Muscle of leg (tissue), 11 donors: Measurements from ENCODE around the gene NT5DC3. TPM values are rescaled to one million over a fixed set of nuclear protein-coding genes. Genes with fewer than 3 reads are reported as not detected.

Source experiments
- DNase-seq: peaks from one replicate; pipeline ENCODE4 v3.0.0; 2013
- H3K27ac ChIP-seq: one replicate; pipeline ENCODE4 v1.5.1; 2013; ENCODE audit warnings: mild to moderate bottlenecking, low read length, control low read depth
- H3K27me3 ChIP-seq: one replicate; pipeline ENCODE4 v1.6.1; 2013; ENCODE audit warnings: low read length; ENCODE audit not compliant: control insufficient read depth, insufficient read depth
- H3K36me3 ChIP-seq: one replicate; pipeline ENCODE4 v1.6.1; 2013; ENCODE audit warnings: low read length; ENCODE audit not compliant: control insufficient read depth, insufficient read depth
- H3K4me1 ChIP-seq: one replicate; pipeline ENCODE4 v1.6.1; 2013; ENCODE audit warnings: low read length; ENCODE audit not compliant: control insufficient read depth, insufficient read depth
- H3K4me3 ChIP-seq: one replicate; pipeline ENCODE4 v1.5.1; 2013; ENCODE audit warnings: low read length, control low read depth
- H3K9me3 ChIP-seq: replicated peaks from 2 replicates; pipeline ENCODE4 v1.6.1; 2013; ENCODE audit warnings: low read depth, low read length; ENCODE audit not compliant: control insufficient read depth
- WGBS: methylation state at CpG from one replicate; pipeline ENCODE4 v1.1.5; 2013; ENCODE audit warnings: missing lambda C conversion rate; ENCODE audit not compliant: insufficient coverage; 5-methylcytosine and 5-hydroxymethylcytosine counted together
- polyA plus RNA-seq, 8 donors: library from polyadenylated mRNA; unstranded; fragments of 120-200 nt; gene quantifications; one replicate each; pipeline versions ENCODE4 v1.2.1 to v1.2.3, GENCODE V29; 2013; ENCODE audit warnings: inconsistent platforms in 1 of 8, low replicate concordance in 1 of 8; ENCODE audit not compliant: insufficient read length in 8 of 8, insufficient read depth in 1 of 8
- total RNA-seq: library from RNA; stranded (reverse); fragments of 120-200 nt; gene quantifications from one replicate; pipeline ENCODE4 v1.2.4, GENCODE V29; 2013

Gene NT5DC3
- total and polyA plus RNA-seq, 9 donors: 4.6 to 8.7 (median 7.1) TPM

DNA sequence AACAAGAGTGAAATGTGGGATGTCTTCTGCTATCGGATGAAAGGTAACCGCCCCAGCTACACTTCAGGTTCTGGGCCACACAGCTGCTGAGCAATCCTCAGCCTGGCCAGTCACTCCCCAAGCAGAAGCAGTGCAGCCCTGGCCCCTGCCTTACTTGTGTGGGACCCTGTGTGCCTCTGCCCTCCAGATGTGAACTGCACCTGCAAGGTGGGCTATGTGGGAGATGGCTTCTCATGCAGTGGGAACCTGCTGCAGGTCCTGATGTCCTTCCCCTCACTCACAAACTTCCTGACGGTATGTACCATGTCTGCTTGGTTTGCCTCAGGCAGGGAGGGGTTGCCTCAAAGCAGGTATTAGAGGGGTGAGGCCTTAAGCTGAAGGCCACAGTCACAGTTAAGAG is 85.6 kb downstream of the NT5DC3 start:
- H3K4me3 ChIP-seq: no peak overlapping the region
- H3K9me3 ChIP-seq: no peaks in the 10 kb centered on the region
- no peaks in the 10 kb centered on the region for H3K27me3 ChIP-seq
- peaks cover 18% of the 10 kb centered on the region for H3K4me1 ChIP-seq
- no peaks in the 10 kb centered on the region for H3K36me3 ChIP-seq
- no peak for DNase-seq
- H3K27ac ChIP-seq: no peak overlapping the region
- 86% methylated on average over 2 of the region's 3 CpGs for WGBS

GRCh38 chr12:103751600-103751999 is 89.4 kb downstream of the NT5DC3 start:
- peak; percentile 70 for DNase-seq
- H3K4me1 ChIP-seq: peaks cover 11% of the 10 kb centered on the region
- H3K9me3 ChIP-seq: no peaks in the 10 kb centered on the region
- no peaks in the 10 kb centered on the region for H3K27me3 ChIP-seq
- 20% methylated on average over 1 of the region's 2 CpGs for WGBS
- H3K36me3 ChIP-seq: no peaks in the 10 kb centered on the region
- H3K4me3 ChIP-seq: no peak overlapping the region
- no peak overlapping the region for H3K27ac ChIP-seq

GRCh38 chr12:103751171-103751570 is 89.9 kb downstream of the NT5DC3 start:
- no peaks in the 10 kb centered on the region for H3K9me3 ChIP-seq
- H3K36me3 ChIP-seq: no peaks in the 10 kb centered on the region
- no peaks in the 10 kb centered on the region for H3K27me3 ChIP-seq
- 78% methylated on average over 1 of the region's 1 CpG for WGBS
- no peak for DNase-seq
- H3K27ac ChIP-seq: no peak overlapping the region
- H3K4me3 ChIP-seq: no peak overlapping the region
- peaks cover 11% of the 10 kb centered on the region for H3K4me1 ChIP-seq

GRCh38 chr12:103748875-103749274 is 92.2 kb downstream of the NT5DC3 start:
- Histone ChIP-seq H3K27ac (no peak overlapping the region), H3K27me3 (no peaks in the 10 kb centered on the region), H3K4me3 (no peak overlapping the region), H3K4me1 (peaks cover 11% of the 10 kb centered on the region), H3K36me3 (no peaks in the 10 kb centered on the region), H3K9me3 (no peaks in the 10 kb centered on the region)
- no peak for DNase-seq
- 80% methylated on average over 5 of the region's 12 CpGs for WGBS

GRCh38 chr12:103748002-103748401 is 93.0 kb downstream of the NT5DC3 start:
- H3K36me3 ChIP-seq: no peaks in the 10 kb centered on the region
- 88% methylated on average over 2 of the region's 2 CpGs for WGBS
- H3K9me3 ChIP-seq: no peaks in the 10 kb centered on the region
- H3K27me3 ChIP-seq: no peaks in the 10 kb centered on the region
- H3K4me3 ChIP-seq: no peak overlapping the region
- no peak for DNase-seq
- H3K27ac ChIP-seq: no peak overlapping the region
- peaks cover 11% of the 10 kb centered on the region for H3K4me1 ChIP-seq

GRCh38 chr12:103745962-103746361 is 95.1 kb downstream of the NT5DC3 start:
- no peaks in the 10 kb centered on the region for H3K9me3 ChIP-seq
- peaks cover 7% of the 10 kb centered on the region for H3K4me1 ChIP-seq
- DNase-seq: no peak
- no peaks in the 10 kb centered on the region for H3K27me3 ChIP-seq
- H3K4me3 ChIP-seq: no peak overlapping the region
- 60% methylated on average over 1 of the region's 2 CpGs for WGBS
- H3K36me3 ChIP-seq: no peaks in the 10 kb centered on the region
- H3K27ac ChIP-seq: no peak overlapping the region

DNA sequence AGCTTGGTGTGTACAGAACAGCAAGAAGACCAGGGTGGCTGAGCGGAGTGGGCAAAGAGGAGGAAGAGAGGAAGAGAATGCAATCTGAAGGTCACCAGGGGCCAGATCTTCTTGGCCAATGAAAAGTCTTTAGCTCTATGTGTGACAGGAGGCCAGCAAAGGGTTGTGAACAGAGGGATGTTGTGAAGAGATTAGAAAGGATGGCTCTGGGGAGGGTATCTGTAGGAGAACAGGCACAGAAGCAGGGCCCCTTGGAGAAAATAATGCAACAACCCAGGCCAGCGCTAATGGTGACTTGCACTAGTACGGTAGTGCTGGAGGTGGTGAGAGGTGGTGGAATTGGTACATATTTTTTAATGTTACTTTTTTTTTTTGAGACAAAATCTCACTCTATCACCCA is 97.2 kb downstream of the NT5DC3 start:
- no peaks in the 10 kb centered on the region for H3K36me3 ChIP-seq
- no peak overlapping the region for H3K27ac ChIP-seq
- H3K9me3 ChIP-seq: no peaks in the 10 kb centered on the region
- H3K4me1 ChIP-seq: peaks cover 5% of the 10 kb centered on the region
- H3K27me3 ChIP-seq: no peaks in the 10 kb centered on the region
- no peak overlapping the region for H3K4me3 ChIP-seq
- DNase-seq: no peak
- WGBS: 92% methylated on average over 1 of the region's 3 CpGs

- DNase-seq: peak; percentile 51
- no peak overlapping the region for H3K27ac ChIP-seq
- H3K36me3 ChIP-seq: no peaks in the 10 kb centered on the region
- no peak overlapping the region for H3K4me3 ChIP-seq
- H3K27me3 ChIP-seq: no peaks in the 10 kb centered on the region
- peaks cover 5% of the 10 kb centered on the region for H3K4me1 ChIP-seq
- 85% methylated on average over 13 of the region's 15 CpGs for WGBS
- no peaks in the 10 kb centered on the region for H3K9me3 ChIP-seq
Measured at GRCh38 chr12:103742349-103742932, 98.6 kb downstream of the NT5DC3 start.

DNA sequence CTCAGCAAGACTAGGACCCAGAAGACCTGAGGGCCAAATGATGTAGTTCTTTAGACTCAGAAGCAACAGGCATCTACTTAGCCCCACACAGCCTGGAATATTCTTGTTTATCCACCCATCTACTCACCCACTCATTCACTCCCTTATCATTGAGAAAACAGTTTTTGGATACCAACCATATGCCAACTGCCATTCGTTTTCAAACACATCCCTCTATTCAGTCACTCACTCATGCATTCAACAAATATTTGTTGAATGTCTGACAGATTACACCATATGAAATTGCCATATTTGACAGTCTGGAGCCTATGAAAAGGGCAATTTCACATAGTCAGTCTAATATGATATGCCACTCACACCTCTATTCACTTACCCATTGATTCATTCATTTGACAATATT is 103.2 kb downstream of the NT5DC3 start:
- DNase-seq: no peak
- WGBS: no CpG with 5 or more reads among the region's 1 CpG

DNA sequence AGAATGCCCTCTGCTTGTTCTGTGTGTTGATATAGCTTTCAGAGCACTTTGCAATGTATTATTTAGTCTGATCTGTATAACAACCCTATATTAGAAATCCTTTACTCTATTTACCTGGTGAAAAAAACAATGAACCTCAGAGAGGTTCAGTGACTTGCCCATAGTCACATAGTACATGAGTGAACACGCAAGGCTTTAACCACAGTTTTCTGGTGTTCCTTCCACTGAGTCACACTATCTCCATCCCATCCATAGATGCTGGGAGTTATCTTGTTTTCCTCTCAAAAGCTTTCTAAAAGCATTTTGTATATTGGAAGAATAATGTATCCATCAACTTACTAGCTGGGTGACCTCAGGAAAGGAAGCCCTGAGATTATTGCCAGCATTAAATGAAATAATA is 104.5 kb downstream of the NT5DC3 start:
- no peaks in the 10 kb centered on the region for H3K27me3 ChIP-seq
- no peaks in the 10 kb centered on the region for H3K4me1 ChIP-seq
- no peaks in the 10 kb centered on the region for H3K36me3 ChIP-seq
- no peak overlapping the region for H3K27ac ChIP-seq
- H3K9me3 ChIP-seq: no peaks in the 10 kb centered on the region
- H3K4me3 ChIP-seq: no peak overlapping the region
- no CpG with 5 or more reads among the region's 1 CpG for WGBS
- DNase-seq: no peak

More for the DNA sequence above, 103.2 kb downstream of the NT5DC3 start:
- Histone ChIP-seq H3K27ac (no peak overlapping the region), H3K4me3 (no peak overlapping the region), H3K36me3 (no peaks in the 10 kb centered on the region), H3K9me3 (no peaks in the 10 kb centered on the region), H3K27me3 (no peaks in the 10 kb centered on the region), H3K4me1 (peaks cover 5% of the 10 kb centered on the region)

DNA sequence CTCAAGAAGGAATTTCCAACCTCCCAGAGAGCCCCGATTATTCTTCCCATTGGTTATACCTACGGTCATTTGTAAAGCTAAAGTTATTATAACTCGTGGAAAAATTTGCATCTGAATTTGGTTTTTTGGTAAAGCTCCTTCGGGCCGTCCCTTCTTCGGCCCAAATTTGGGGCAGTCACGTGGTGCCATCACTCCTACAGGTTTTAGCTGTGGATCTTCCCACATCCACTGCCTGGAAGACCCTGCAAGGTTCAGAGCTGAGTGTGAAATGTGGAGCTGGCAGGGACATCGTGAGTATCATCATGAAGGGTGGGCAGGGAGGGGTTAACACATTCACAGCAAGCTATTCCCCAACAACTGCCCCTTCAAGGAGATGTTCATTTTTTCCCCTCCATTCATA is 105.7 kb downstream of the NT5DC3 start:
- no peaks in the 10 kb centered on the region for H3K4me1 ChIP-seq
- no peak for DNase-seq
- no peaks in the 10 kb centered on the region for H3K36me3 ChIP-seq
- H3K27me3 ChIP-seq: no peaks in the 10 kb centered on the region
- H3K27ac ChIP-seq: no peak overlapping the region
- WGBS: no CpG with 5 or more reads among the region's 8 CpGs
- H3K4me3 ChIP-seq: no peak overlapping the region
- H3K9me3 ChIP-seq: peaks cover 2% of the 10 kb centered on the region
